GM19025 (cell line): ENCODE results near the gene ARHGEF7.
"Not testable (repeated sequence)": the region's sequence is repeated elsewhere in the genome, so short reads cannot be mapped to it uniquely, and the experiment has no call there.

ENCODE experiments used
- ATAC-seq: cut with Tn5 transposase; IDR thresholded peaks from one replicate; pipeline ENCODE4 v1.9.1; 2021; ENCODE audit warnings: mild to moderate bottlenecking, low read depth, moderate library complexity; ENCODE audit not compliant: unreplicated experiment

Gene ARHGEF7

GRCh38 chr13:111245576-111246384, 130.7 kb downstream of the ARHGEF7 start:
- no peak for ATAC-seq

DNA sequence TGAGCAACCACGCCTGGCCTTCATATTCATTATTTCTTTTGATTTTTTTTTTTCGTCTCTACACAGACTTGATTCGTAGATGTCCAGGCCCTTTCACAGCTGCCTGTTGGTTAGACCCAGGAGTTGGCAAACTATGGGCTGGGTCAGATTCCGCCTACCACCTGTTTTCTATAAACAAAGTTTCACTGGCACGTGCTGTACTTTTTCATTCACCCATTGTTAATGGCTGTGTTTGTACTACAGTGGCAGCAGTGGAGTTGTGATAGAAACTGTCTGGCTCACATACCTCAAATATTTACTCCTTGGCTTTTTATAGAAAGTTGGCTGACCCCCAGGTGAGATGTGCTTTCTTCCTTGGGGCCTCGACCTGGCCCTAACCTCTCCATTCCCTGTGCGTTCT, 132.4 kb downstream of the ARHGEF7 start:
- ATAC-seq, result no peak

DNA sequence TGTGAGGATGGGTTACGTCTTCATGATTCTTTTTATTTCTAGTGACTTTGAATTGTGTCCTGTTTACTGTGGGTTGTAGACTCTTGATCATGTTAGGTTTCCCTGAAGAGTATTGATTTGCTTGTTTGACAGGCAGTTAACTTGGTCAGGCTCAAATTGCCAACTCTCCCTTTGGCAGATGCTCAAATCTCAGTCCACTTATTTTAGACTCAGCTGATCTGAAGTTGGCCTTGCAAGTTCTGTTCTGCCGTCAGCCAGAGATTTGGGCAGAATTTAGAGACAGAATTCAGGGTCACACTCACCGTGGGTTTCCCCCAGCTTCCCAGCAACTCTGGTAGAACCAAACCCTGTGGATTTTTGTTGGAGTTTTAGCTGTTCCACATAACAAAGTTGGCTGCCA, 133.7 kb downstream of the ARHGEF7 start:
- no peak for ATAC-seq

DNA sequence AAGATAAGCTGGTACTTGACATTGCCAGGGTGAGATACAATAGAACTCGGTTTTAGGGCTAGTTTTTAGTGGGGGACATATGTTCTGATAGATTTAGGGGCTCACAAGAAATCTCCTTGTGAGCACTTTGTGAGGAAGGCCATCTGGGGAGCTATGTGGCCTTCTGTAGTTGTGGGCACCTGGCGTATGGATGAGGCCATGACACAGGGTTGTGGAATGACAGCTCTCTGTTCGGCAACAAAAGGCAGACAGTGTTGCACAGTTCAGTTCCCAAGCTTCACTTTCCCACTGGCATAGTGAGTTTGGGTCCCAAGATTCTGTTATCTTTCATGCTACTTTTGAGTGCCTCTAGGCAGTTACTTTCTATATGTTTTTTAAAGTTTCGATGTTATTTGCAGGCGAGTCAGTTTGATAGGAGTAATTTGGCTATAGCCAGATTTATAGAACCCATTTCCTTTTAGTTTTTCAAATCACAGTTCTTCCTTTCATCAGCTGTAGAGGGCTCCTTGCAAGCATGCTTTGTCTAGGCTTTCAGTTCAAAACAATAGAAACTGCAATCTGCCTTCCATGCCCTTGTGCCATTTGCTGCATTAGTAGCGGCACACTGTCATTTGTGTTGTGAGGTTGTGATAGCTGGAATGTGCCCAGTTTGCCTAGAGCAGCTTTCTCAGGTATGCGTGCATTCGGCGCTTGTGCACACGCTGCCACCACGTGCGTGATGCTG, 134.7 kb downstream of the ARHGEF7 start:
- ATAC-seq, result no peak

DNA sequence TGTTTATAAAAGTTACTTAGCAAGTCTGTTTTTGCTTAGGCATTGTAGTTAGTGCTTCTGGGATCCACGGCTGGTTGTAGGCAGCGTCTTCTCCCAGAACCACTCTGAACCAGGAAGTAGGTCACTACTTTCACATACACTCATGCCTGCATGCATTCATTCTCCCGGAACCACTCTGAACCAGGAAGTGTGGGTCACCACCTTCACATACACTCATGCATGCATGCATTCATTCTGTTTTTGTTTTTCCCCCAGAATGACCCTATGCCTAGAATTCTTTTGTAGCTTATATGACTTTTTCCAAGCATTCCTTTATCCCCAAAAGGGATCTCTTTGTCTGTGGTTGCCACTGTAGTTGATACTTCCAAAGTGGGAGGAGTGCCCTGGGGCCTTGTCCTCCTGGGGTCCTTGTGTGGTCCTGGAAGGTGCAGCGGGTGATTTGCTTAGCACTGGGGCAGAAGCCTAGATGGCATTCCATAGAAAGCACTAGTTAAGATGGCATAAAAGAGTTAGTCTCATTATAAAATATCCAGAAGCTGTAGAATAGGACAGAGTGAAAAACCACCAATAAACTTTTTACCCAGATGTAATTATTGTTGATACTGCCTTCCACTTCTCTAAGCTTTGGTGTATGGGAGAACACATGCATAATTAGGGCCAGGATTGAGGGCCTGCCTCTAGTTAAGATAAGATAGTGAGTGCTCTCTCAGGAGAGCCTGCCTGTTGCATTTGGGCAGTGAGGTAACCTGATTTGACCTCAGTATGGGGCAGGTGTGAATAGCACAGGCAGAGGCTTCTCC, 136.7 kb downstream of the ARHGEF7 start:
- ATAC-seq, result no peak

DNA sequence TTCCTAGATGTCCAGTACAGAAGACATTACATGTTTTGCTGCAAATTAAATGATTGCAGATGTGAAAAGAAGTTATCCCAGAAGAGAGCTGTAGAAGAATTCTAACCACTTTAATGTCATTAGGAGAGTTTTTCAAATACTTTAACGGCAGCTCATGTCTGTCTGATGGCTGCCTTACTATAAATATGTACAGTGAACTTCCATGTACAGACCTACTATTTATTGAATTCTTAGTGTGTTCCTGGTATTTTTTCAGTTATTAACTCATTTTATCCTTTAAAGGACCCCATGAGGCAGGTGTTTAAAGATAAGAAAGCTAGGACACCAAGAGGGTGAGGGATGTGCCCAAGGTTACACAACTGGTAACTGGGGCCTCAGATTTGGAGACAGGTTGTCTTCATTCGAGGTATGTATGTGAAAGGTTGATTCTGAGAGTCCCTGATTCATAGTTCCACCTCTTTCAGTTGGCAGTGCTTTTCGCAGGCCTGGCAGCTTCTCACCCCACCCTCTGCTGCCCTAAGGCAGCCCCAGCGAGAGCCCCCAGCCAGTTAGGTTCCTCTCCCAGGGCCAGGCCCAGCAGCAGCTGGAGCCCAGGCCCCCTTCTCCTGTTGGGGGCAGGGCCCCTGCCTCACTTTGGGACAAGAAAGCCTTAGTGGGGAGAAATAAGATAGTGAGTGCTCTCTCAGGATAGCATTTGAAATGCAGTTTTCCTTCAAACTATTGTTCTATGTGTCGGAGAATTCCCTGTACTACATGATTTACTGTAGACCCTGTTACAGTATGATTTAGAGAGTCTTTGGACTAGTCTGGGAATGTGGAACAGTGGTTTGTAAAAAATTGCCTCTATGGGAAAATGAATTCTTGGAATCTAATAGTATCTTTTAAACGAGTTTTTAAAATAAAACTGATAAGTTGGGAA, 137.6 kb downstream of the ARHGEF7 start:
- ATAC-seq, result no peak

DNA sequence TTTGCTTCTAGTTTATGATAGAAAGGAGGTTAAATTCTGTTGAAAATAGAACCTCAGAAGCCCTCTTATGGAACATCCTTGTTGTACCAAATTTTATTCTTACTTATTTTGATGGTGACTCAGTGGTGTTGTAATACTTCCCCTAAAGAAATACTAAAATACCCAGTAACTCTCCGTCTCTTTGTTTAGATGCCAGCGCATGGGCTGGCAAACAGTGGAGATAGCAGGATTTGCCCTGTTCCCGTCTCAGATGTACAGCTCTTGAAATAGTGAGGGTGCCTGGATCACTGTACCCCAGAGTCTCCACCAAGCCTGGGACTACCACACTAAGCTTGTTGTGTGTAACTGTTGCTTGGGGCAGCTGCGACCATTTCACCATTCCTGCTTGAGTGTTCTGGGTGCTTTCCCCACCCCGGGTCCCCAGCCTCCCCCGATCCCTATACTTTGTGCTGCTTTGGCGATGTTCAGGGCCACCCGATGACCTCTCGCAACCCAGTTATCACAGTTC, 138.3 kb downstream of the ARHGEF7 start:
- no peak for ATAC-seq

GRCh38 chr13:111255228-111255790, 140.2 kb downstream of the ARHGEF7 start:
- no peak for ATAC-seq

- no peak for ATAC-seq
These were observed 141.3 kb downstream of the ARHGEF7 start for GRCh38 chr13:111256458-111256857.

DNA sequence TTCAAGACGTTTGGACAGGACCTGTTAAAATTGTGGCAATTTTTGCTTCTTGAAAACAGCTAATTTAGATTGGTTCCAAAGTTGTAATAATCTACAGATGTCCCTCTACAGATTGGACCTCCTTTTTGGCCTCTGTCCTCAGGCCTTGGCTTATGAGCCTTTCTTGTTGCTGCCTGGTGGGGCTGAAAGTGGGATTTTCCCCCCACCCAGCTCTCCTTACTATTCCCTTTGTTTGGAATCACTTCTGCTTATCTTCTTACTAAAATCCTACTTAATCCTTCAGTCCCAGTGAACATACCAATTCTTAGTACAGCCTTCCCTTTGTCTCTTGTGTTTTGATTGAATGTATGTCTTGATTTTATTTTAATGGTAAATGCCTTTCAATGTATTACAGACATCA, 141.8 kb downstream of the ARHGEF7 start:
- no peak for ATAC-seq

DNA sequence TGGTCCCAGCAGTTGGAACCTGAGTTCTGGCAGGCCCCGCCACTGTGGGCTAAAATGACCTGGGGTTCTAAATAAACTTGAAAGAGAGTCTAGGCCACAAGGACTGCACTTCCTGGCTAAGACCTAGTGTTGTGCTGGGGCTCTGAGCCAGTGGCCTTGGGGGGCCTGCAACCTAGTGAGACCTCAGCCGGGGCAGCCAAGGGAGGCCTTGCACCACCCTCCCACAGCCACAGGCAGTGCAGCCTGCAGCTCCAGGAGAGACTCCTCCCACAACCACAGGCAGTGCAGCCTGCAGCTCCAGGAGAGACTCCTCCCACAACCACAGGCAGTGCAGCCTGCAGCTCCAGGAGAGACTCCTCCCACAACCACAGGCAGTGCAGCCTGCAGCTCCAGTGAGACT, 142.8 kb downstream of the ARHGEF7 start:
- not testable (repeated sequence) for ATAC-seq

GRCh38 chr13:111258637-111259036, 143.5 kb downstream of the ARHGEF7 start:
- no peak for ATAC-seq

- no peak for ATAC-seq
These were observed 143.9 kb downstream of the ARHGEF7 start for GRCh38 chr13:111259058-111259457.

GRCh38 chr13:111261326-111261725, 146.2 kb downstream of the ARHGEF7 start:
- ATAC-seq, result no peak

DNA sequence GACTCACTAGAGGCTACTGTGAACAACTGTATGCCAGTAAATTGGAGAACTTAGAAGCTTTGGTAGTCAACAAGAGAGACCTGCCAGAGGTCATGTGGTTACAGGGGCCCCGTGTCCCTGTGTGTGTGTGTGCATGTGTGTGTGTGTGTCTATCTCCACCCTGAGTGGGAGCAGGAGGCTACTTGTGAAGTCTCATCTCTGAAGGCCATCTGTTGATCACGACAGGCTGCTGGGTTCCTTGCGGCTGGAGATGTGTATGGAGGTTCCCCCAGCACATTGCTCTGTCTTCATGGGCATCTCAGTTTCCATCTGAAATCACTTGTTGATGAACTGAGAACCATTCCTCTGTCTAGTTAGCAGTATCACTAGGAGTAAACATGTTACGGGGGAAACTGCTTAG, 147.2 kb downstream of the ARHGEF7 start:
- ATAC-seq, result no peak

GRCh38 chr13:111262715-111263114, 147.6 kb downstream of the ARHGEF7 start:
- no peak for ATAC-seq

DNA sequence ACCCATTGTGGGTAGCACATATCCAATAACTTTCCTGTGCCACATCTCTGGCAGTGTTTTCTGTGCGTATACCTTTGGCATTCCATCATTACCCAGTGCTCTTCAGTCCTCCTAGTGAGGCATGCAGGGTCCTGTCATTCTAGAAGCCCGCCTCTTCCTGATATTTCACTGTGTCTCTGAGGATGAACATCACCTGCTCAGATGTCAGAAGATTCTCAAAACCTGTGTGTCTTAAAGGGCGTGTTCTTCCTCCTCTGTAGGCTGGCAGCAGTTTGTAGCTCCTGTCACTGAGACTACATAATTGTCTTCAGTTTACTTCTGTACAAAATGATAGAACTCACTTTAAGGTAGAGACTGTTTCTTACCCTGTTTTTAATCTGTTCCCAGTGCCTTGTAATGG, 148.5 kb downstream of the ARHGEF7 start:
- ATAC-seq, result no peak

DNA sequence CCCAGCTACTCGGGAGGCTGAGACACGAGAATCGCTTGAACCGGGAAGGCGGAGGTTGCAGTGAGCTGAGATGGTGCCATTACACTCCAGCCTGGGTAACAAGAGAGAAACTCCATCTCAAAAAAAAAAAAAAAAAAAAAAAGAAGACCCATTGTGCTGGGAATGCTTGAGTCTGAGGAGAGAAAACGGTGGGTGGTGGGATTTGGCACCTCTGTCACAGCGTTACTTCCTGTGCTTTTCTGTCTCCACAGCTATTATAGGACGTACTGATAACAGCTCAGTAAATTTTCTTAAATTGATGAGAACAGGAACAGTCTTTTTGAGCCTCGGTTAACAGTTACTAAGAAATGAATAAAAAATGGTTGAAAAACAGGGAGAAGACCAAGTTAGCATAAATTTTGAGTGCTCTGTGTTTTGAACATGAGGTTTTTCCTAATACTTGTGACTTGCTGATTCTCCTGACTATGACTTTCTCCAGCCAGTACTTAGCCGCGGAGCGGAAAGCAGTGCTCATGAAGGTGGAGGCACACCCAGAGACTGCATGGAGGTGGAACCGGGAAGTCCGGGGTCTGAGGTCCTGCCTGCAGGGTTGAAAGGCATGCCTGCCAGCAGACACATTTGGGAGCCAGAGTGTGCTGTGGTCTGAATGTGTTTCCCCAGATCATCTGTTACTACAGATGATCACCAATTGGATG, 150.0 kb downstream of the ARHGEF7 start:
- no peak for ATAC-seq

GRCh38 chr13:111265701-111266035, 150.6 kb downstream of the ARHGEF7 start:
- no peak for ATAC-seq
